ENCODE data around the gene SLC2A9.

DNA sequence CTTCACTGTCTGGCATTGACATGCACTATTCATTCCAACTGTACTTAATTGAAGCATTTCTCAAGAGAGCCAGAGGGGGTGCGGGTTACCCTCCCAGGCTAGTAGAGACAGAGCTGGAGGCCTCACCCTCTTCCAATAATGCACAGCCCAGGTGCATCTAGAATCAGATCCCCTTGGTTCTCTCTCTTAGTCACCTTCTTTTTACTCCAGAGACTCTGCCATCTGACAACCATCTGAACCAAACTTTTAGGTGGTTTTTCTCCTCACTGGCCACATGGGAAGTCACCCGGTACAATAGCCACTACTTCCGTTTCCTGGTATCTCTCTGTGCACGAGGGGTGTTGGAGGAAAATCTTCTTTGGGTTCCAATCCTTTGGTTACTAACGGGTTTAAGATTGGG lies 81.3 kb downstream of the SLC2A9 start:
- TF ChIP-seq POLR2A (IDR thresholded peaks at IDR 0.05) (no peak), POLR2AphosphoS5 (IDR thresholded peaks at IDR 0.05) (no peak)
- TF ChIP-seq, protein P1, sequence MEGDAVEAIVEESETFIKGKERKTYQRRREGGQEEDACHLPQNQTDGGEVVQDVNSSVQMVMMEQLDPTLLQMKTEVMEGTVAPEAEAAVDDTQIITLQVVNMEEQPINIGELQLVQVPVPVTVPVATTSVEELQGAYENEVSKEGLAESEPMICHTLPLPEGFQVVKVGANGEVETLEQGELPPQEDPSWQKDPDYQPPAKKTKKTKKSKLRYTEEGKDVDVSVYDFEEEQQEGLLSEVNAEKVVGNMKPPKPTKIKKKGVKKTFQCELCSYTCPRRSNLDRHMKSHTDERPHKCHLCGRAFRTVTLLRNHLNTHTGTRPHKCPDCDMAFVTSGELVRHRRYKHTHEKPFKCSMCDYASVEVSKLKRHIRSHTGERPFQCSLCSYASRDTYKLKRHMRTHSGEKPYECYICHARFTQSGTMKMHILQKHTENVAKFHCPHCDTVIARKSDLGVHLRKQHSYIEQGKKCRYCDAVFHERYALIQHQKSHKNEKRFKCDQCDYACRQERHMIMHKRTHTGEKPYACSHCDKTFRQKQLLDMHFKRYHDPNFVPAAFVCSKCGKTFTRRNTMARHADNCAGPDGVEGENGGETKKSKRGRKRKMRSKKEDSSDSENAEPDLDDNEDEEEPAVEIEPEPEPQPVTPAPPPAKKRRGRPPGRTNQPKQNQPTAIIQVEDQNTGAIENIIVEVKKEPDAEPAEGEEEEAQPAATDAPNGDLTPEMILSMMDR (IDR thresholded peaks at IDR 0.05): no peak
